Ishikawa (cell line): ENCODE data around the gene ARMC3.

Experiments
- CEBPB ChIP-seq: IDR thresholded peaks from 2 replicates; pipeline ENCODE4 v1.6.1; 2012
- CREB1 ChIP-seq: IDR thresholded peaks from 2 replicates; pipeline ENCODE4 v1.6.1; 2012; ENCODE audit warnings: low read depth
- EGR1 ChIP-seq: IDR thresholded peaks from 2 replicates; pipeline ENCODE4 v1.6.1; 2012
- EP300 ChIP-seq: IDR thresholded peaks from 2 replicates; pipeline ENCODE4 v1.6.1; 2012; ENCODE audit warnings: borderline replicate concordance
- ZBTB7A ChIP-seq: IDR thresholded peaks from 2 replicates; pipeline ENCODE4 v1.6.1; 2012; ENCODE audit warnings: low read depth
- TF ChIP-seq, protein P1 (sequence below): IDR thresholded peaks from 2 replicates; pipeline ENCODE4 v1.6.1; 2012; ENCODE audit warnings: low read depth, mild to moderate bottlenecking
- TF ChIP-seq, protein P2 (sequence below): IDR thresholded peaks from 2 replicates; pipeline ENCODE4 v1.6.1; 2012

DNA sequence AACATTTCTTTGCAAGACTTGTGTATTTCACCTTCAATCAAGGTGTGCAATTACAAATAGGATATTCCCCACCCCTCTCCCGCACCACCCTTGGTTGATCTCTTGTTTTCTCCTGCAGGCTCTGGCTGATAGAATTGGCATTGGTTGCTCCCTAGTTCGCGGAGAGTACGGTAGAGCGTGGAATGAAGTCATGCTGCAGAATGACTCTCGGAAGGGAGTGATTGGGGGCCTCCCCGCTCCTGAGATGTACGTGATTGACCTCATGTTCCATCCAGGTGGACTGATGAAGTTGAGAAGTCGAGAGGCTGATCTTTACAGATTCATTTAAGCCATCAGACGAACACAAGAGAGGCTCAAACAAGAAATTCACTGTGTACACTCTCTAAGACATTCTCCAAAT is 109.3 kb downstream of the ARMC3 start:
- TF ChIP-seq CEBPB, result no peak
- TF ChIP-seq, protein P1, sequence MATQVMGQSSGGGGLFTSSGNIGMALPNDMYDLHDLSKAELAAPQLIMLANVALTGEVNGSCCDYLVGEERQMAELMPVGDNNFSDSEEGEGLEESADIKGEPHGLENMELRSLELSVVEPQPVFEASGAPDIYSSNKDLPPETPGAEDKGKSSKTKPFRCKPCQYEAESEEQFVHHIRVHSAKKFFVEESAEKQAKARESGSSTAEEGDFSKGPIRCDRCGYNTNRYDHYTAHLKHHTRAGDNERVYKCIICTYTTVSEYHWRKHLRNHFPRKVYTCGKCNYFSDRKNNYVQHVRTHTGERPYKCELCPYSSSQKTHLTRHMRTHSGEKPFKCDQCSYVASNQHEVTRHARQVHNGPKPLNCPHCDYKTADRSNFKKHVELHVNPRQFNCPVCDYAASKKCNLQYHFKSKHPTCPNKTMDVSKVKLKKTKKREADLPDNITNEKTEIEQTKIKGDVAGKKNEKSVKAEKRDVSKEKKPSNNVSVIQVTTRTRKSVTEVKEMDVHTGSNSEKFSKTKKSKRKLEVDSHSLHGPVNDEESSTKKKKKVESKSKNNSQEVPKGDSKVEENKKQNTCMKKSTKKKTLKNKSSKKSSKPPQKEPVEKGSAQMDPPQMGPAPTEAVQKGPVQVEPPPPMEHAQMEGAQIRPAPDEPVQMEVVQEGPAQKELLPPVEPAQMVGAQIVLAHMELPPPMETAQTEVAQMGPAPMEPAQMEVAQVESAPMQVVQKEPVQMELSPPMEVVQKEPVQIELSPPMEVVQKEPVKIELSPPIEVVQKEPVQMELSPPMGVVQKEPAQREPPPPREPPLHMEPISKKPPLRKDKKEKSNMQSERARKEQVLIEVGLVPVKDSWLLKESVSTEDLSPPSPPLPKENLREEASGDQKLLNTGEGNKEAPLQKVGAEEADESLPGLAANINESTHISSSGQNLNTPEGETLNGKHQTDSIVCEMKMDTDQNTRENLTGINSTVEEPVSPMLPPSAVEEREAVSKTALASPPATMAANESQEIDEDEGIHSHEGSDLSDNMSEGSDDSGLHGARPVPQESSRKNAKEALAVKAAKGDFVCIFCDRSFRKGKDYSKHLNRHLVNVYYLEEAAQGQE, result no peak
- TF ChIP-seq EGR1, result no peak
- TF ChIP-seq EP300, result no peak
- TF ChIP-seq ZBTB7A, result no peak
- TF ChIP-seq CREB1, result no peak
- TF ChIP-seq, protein P2, sequence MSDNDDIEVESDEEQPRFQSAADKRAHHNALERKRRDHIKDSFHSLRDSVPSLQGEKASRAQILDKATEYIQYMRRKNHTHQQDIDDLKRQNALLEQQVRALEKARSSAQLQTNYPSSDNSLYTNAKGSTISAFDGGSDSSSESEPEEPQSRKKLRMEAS, result no peak
